HFF-Myc (cell line): ENCODE results near the gene APOM.
A peak's percentile ranks its signal among the peaks of the same experiment; 100 is the strongest.

Experiments used
- DNase-seq: peaks from one replicate; pipeline ENCODE4 v3.0.0-alpha.2; 2011; ENCODE audit warnings: low read depth; ENCODE audit errors: extremely low read depth
- H3K4me3 ChIP-seq: replicated peaks from 2 replicates; pipeline ENCODE4 v1.5.1; 2011; ENCODE audit warnings: low read depth, mild to moderate bottlenecking, control low read depth, low read length
- TF ChIP-seq, protein P1 (sequence below): IDR thresholded peaks from 2 replicates; pipeline ENCODE4 v1.5.1; 2012; ENCODE audit warnings: mild to moderate bottlenecking, low read depth, low read length, control low read depth; ENCODE audit errors: missing control alignments

Gene APOM

DNA sequence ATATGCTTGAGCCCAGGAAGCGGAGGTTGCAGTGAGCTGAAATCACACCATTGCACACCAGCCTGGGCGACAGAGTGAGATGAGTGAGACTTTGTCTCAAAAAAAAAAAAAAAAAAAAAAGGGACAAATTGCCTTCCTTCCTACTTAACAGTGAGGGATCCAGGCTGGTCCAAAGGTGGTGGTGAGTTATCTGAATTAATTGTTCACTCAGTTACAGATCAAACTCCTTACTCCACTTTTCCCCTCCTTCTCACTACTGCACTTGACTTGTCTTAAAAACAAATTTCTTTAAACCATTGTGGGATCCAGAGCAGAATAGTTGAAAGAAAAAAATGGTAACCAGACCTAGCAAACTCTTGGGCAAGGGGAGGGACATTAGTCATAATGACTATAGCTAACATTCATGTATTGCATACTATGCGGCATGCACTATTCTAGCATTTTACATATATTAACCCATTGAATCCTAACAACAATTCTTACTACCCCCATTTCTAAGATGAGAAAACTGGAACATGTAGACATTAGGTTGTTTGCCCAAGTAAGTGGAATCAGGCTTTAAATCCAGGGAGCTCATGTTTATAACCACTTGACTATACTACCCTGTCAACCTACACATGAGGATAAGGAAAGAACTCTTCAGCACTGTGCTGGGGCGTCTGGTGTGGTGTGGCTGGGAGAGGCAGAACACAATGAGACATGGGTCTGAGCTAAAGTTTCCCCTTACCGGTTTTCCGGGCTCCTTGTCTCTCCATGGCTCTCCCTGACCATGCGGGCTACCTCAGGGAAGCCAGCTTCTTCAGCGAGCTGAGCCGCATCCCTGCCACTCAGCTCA lies 7.6 kb downstream of the APOM start:
- TF ChIP-seq, protein P1, sequence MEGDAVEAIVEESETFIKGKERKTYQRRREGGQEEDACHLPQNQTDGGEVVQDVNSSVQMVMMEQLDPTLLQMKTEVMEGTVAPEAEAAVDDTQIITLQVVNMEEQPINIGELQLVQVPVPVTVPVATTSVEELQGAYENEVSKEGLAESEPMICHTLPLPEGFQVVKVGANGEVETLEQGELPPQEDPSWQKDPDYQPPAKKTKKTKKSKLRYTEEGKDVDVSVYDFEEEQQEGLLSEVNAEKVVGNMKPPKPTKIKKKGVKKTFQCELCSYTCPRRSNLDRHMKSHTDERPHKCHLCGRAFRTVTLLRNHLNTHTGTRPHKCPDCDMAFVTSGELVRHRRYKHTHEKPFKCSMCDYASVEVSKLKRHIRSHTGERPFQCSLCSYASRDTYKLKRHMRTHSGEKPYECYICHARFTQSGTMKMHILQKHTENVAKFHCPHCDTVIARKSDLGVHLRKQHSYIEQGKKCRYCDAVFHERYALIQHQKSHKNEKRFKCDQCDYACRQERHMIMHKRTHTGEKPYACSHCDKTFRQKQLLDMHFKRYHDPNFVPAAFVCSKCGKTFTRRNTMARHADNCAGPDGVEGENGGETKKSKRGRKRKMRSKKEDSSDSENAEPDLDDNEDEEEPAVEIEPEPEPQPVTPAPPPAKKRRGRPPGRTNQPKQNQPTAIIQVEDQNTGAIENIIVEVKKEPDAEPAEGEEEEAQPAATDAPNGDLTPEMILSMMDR: no peak
- H3K4me3 ChIP-seq: peak overlapping the region; percentile 97
- no peak for DNase-seq

DNA sequence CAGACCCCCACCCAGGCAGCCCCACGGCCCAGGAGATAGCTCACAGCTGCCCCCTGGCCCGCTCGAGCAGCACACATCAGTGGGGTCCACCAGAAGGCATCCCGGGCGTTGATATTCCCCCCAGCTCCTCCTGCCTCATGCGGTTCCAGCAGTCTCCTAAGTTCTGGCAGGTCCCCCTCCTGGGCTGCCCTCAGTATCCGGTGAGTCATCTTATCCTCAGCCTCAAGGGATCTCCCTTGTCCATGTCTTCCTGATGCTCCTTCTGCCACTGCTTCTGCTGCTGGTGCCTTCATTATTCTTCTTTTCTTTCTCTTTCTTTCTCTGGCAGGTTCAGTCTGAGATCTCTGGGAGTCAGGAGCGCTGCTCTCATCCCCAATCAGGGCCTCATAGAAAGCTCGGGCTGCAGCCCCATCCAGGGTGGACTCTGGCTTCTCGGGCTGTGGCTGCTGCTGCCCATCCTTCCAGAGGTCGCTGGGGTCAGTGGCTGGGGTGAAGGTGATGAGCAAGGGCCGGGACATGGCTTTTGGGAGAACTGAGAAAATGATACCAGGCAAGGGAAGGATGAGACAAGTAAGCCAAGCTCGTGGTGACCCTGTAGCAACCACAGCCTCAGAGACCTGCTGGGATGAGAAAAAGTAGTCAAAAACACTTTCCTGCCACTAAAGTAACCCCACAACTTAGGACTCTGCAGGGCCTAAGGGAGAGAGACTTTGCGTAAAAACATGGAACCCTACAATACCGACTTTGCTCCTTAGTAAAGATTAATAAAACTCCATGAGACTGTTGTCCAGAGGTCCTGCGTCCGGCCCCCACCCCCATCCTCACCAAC lies 8.5 kb downstream of the APOM start:
- peak overlapping the region; percentile 97 for H3K4me3 ChIP-seq
- peak; percentile 61 for DNase-seq
- TF ChIP-seq, protein P1: no peak

DNA sequence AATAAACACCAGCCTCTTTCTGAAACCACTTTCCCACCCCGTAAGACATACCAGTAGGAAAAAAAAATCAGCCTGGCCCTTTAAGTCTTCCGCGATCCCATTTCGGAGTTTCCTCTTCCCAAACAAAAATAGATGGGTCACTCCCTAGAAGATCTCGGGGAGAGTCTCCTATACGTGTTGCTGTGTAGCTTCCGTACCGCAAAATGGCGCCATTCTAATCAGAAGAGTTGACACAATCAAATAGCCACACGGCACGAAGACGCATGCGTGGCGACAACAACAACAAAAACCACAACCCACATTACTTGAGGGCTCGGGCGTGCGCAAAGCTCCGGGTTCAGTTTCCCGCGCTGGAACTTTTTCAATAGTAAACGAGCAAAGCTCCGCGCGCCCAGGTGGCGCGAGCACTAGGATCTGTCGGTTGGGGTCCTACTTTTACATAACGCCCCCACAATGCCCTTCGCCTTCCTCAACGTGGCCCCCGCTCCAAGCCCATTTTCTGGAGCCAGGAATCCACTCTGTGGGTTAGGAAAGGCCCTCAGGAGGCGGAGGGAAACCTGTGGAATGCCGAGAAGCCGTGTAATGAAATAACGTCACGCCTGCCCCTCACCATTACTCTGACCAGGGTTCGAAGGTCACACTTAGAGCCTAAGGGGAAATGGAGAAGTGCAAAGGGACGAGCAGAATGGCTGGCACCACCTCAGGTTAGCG lies 9.3 kb downstream of the APOM start, which contains the start of gene GPANK1:
Gene GPANK1 (minus strand): TSS at position 208 of the 711 bp plus-strand sequence. CDS start 519 bp downstream, outside the sequence.
- H3K4me3 ChIP-seq: peak within 1 kb of the TSS; percentile 97
- peak; percentile 95 for DNase-seq
- TF ChIP-seq, protein P1: no peak

DNA sequence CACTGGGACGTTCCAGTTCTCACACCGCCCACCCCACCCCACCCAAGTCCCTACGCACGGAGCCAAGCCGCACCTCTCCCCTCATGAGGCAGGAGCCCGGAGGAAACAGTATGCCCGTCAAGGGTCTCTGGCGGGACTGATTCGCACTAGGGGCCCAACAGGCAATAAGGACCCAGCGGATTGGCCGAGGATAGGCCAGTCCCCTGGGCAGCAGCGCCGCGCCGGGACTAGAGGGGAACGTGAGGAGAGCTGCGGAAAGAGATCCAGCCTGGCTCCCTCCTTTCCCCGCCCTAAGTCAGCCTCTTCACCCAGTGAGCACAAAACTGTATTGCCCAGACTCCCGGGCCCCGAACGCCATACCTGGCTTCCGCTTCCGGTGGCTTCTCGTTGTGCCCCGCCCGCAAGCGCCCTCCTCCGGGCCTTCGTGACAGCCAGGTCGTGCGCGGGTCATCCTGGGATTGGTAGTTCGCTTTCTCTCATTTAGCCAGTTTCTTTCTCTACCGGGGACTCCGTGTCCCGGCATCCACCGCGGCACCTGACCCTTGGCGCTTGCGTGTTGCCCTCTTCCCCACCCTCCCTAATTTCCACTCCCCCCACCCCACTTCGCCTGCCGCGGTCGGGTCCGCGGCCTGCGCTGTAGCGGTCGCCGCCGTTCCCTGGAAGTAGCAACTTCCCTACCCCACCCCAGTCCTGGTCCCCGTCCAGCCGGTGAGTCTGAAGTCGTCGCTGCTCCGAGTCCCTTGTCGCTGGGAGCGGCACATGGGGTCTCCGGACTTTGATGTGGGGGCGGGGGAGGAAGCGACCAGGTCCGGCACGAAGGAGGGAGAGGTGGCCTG lies 10.0 kb downstream of the APOM start, which contains the start of gene CSNK2B:
Gene CSNK2B (plus strand): TSS at position 580 of the 836 bp plus-strand sequence. CDS start 752 bp downstream, outside the sequence.
- peak; percentile 91 for DNase-seq

DNA sequence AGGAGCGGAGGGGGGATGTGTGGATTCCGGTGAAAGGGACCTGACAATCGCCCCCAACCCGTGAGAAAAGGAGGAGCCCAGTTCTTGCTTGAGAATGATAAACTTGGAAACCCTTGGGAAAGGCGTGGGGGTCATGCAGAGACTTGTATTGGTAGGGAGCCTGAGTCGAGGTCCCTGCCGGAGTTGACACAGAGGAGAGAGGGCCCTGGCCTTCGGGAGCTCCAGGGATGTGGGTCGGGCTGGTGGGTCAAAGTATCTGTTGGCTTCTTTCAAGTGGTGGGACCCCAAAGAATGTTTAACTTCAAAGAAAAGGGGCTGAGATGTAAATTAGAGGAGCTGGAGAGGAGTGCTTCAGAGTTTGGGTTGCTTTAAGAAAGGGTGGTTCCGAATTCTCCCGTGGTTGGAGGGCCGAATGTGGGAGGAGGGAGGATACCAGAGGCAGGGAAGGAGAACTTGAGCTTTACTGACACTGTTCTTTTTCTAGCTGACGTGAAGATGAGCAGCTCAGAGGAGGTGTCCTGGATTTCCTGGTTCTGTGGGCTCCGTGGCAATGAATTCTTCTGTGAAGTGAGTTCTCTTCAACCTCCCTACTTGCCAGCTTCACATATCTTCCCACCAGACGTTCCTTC lies 10.8 kb downstream of the APOM start:
- DNase-seq: no peak
- peak overlapping the region; percentile 97 for H3K4me3 ChIP-seq

More for the DNA sequence above, 10.0 kb downstream of the APOM start, which contains the start of gene CSNK2B:
- TF ChIP-seq, protein P1: no peak
- peak within 1 kb of the TSS; percentile 97 for H3K4me3 ChIP-seq

More for the DNA sequence above, 10.8 kb downstream of the APOM start:
- TF ChIP-seq, protein P1: no peak
